ENCODE data around the gene MICAL3. TPM values are rescaled to one million over a fixed set of nuclear protein-coding genes. Genes with fewer than 3 reads are reported as not detected.
A peak's percentile ranks its signal among the peaks of the same experiment; 100 is the strongest.

MICAL3 gene
- total RNA-seq, 1 donor from 2014 or later, result 90.4 TPM

- DNase-seq, result no peak
- ATAC-seq, result no peak
- intact Hi-C loops (cut with micrococcal nuclease), result no loop called here
Observed at GRCh38 chr22:17963015-17963414, 61.3 kb downstream of the MICAL3 start.

- intact Hi-C loops (cut with micrococcal nuclease), result no loop called here
- ATAC-seq (peak; percentile 23), DNase-seq (no peak)
Observed at GRCh38 chr22:17962168-17962567, 62.2 kb downstream of the MICAL3 start.

GRCh38 chr22:17961446-17961729 lies 63.0 kb downstream of the MICAL3 start:
- intact Hi-C loops (cut with micrococcal nuclease), result no loop called here
- ATAC-seq, result no peak
- DNase-seq, result no peak

GRCh38 chr22:17960695-17961445 lies 63.5 kb downstream of the MICAL3 start:
- intact Hi-C loops (cut with micrococcal nuclease), result no loop called here
- ATAC-seq, result peak; percentile 5
- DNase-seq, result no peak

GRCh38 chr22:17960011-17960410 lies 64.3 kb downstream of the MICAL3 start:
- ATAC-seq, result no peak
- no peak for DNase-seq
- intact Hi-C loops (cut with micrococcal nuclease), result no loop called here

- no peak for DNase-seq
- ATAC-seq, result no peak
- intact Hi-C loops (cut with micrococcal nuclease), result no loop called here
Observed at GRCh38 chr22:17958166-17958565, 66.2 kb downstream of the MICAL3 start.

GRCh38 chr22:17957693-17958092 lies 66.7 kb downstream of the MICAL3 start:
- ATAC-seq, result peak; percentile 46
- DNase-seq, result no peak
- intact Hi-C loops (cut with micrococcal nuclease), result no loop called here

GRCh38 chr22:17957204-17957603 lies 67.2 kb downstream of the MICAL3 start:
- ATAC-seq (no peak), DNase-seq (no peak)
- intact Hi-C loops (cut with micrococcal nuclease), result no loop called here

GRCh38 chr22:17956630-17957029 lies 67.7 kb downstream of the MICAL3 start:
- no peak for DNase-seq
- intact Hi-C loops (cut with micrococcal nuclease), result no loop called here
- ATAC-seq, result no peak

- intact Hi-C loops (cut with micrococcal nuclease), result no loop called here
Observed at GRCh38 chr22:17955590-17956379, 68.6 kb downstream of the MICAL3 start.

GRCh38 chr22:17954860-17955587 lies 69.3 kb downstream of the MICAL3 start:
- DNase-seq, result no peak
- ATAC-seq, result no peak
- intact Hi-C loops (cut with micrococcal nuclease), result no loop called here

More at GRCh38 chr22:17955590-17956379, 68.6 kb downstream of the MICAL3 start:
- DNase-seq, result no peak
- no peak for ATAC-seq

- intact Hi-C loops (cut with micrococcal nuclease), result no loop called here
- no peak for DNase-seq
- no peak for ATAC-seq
Observed at GRCh38 chr22:17954200-17954859, 70.0 kb downstream of the MICAL3 start.

- ATAC-seq (no peak), DNase-seq (no peak)
- intact Hi-C loops (cut with micrococcal nuclease), result no loop called here
Observed at GRCh38 chr22:17953147-17953546, 71.2 kb downstream of the MICAL3 start.

GRCh38 chr22:17952273-17952801 lies 72.0 kb downstream of the MICAL3 start:
- DNase-seq, result no peak

GRCh38 chr22:17951315-17951714 lies 73.0 kb downstream of the MICAL3 start:
- ATAC-seq (peak; percentile 60), DNase-seq (no peak)
- intact Hi-C loops (cut with micrococcal nuclease), result no loop called here

More at GRCh38 chr22:17952273-17952801, 72.0 kb downstream of the MICAL3 start:
- intact Hi-C loops (cut with micrococcal nuclease), result no loop called here
- ATAC-seq, result peak; percentile 20

- intact Hi-C loops (cut with micrococcal nuclease), result no loop called here
- ATAC-seq, result peak; percentile 64
- peak; percentile 61 for DNase-seq
Observed at GRCh38 chr22:17950651-17951214, 73.6 kb downstream of the MICAL3 start.

- no peak for ATAC-seq
- intact Hi-C loops (cut with micrococcal nuclease), result no loop called here
- no peak for DNase-seq
Observed at GRCh38 chr22:17949642-17950473, 74.5 kb downstream of the MICAL3 start.

- intact Hi-C loops (cut with micrococcal nuclease), result no loop called here
- ATAC-seq (no peak), DNase-seq (no peak)
Observed at GRCh38 chr22:17948101-17948500, 76.3 kb downstream of the MICAL3 start.
